ENCODE measurements around the gene ZDHHC1.
"Not testable (repeated sequence)": the region's sequence is repeated elsewhere in the genome, so short reads cannot be mapped to it uniquely, and the experiment has no call there.

Gene ZDHHC1

GRCh38 chr16:67388191-67388590, 28.1 kb downstream of the ZDHHC1 start:
- no peak overlapping the region for H3K4me3 ChIP-seq (ENCODE audit: low read length)
- no peak for DNase-seq (ENCODE audit: low read depth)
- TF ChIP-seq CTCF (conservative IDR thresholded peaks at IDR 0.05; ENCODE audit: low read length): no peak

DNA sequence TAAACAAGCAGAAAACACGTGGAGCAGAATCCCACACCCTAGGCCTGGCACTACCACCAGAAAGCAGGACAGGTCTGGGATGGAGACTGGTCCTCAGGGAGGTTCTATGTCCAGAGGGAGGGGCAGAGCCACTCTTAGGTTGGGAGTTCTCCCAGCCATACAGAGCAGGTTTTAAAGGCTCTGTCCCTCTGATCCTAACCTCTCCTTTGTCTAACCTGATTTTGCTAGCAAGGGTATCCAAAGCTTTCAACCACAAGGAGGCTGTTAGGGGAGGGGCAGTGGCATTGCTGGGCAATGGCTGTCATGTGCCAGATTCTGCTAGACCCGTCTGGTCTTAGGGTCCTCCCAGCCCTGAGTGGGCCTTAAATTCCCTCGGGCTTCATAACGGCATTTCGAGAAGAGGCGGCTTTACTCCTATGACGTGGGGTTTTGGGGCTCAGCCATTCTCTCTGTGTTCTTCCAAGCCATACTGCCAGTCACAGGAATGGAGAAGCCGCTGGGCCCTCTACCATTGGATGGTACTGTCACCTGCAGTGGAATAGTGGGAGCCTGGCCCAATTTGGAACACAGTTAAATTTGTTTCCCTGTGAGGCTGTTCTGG, 28.7 kb downstream of the ZDHHC1 start:
- no peak overlapping the region for H3K4me3 ChIP-seq (ENCODE audit: low read length)
- TF ChIP-seq CTCF (conservative IDR thresholded peaks at IDR 0.05; ENCODE audit: low read length): no peak
- DNase-seq (ENCODE audit: low read depth): no peak

GRCh38 chr16:67386861-67387455, 29.3 kb downstream of the ZDHHC1 start:
- no peak for DNase-seq (ENCODE audit: low read depth)
- no peak overlapping the region for H3K4me3 ChIP-seq (ENCODE audit: low read length)
- no peak for TF ChIP-seq CTCF (conservative IDR thresholded peaks at IDR 0.05; ENCODE audit: low read length)

DNA sequence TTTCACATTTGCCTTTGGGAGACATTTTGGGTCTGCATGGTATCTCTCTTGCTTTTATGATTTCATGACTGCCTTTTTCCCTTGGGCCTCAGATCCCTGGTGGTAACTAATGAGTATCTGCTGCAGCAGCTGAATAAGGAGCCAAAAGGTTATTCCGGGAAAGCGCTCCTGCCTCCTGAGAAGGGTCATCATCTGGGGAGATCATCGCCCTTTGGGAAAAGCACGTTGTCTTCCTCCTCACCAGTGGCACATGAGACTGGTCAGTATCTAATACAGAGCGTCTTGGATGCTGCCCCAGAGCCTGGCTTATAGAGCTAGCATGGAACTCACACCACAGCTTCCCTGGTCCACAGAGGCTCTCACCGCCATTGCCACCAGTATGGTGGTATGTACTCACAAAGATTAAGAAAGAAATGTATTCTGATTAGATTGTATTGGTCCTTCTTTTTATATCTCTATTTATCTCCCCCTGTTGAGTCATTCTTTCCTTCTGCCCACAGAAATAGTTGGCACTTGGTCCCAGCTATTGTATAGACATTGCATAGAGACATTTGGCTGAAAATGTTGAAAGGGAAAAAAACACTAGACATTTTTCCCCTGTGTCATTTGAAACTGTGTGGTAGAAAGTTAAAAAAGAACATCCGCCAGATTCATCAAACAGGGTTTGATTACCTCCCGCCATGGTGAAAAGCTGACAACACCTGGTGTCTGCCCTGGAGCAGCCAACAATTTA, 31.3 kb downstream of the ZDHHC1 start:
- H3K4me3 ChIP-seq (ENCODE audit: low read length): no peak overlapping the region
- DNase-seq (ENCODE audit: low read depth): no peak
- TF ChIP-seq CTCF (conservative IDR thresholded peaks at IDR 0.05; ENCODE audit: low read length): no peak

DNA sequence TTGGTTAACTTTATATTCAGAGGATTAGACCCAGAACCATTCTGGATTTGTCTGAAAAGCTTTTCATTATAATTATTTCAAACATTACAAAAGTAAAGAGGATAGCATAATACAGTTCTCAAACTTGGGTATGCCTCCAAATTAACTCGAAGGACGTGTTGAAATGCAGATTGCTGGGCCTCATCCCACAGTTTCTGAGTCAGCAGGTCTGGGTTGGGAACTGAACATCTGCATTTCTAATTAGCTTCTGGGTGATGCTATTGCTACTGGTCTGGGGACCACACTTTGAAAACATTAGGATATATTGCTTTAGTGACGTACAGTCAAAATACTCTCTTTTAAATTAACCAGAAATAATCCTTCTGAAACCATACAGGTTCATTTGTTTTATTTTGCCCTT, 33.0 kb downstream of the ZDHHC1 start:
- no peak for TF ChIP-seq CTCF (conservative IDR thresholded peaks at IDR 0.05; ENCODE audit: low read length)
- no peak overlapping the region for H3K4me3 ChIP-seq (ENCODE audit: low read length)
- no peak for DNase-seq (ENCODE audit: low read depth)

DNA sequence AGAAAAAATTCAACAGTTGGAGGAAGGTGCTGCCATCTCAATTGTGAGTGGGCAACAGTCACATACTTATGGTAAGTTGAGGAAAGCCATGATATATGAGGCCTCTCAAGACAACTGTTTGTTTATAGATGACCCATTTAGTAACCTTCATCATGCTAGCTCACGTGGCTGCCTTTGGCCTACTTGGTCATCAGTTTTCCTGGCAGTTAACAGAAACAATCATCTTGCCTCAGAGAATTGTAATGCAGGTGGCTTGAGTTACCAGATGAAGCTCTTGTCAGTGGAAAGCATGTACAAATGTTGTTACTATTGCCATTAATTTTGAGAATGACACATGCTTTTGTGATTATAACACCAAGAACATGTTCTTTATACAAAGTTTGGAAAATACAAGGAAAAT, 37.6 kb downstream of the ZDHHC1 start:
- no peak for DNase-seq (ENCODE audit: low read depth)
- no peak overlapping the region for H3K4me3 ChIP-seq (ENCODE audit: low read length)
- no peak for TF ChIP-seq CTCF (conservative IDR thresholded peaks at IDR 0.05; ENCODE audit: low read length)

GRCh38 chr16:67376012-67376411, 40.3 kb downstream of the ZDHHC1 start:
- H3K4me3 ChIP-seq (ENCODE audit: low read length); DNase-seq (ENCODE audit: low read depth): not testable (repeated sequence)
